ENCODE data around the gene PPP2R1B. TPM values are rescaled to one million over a fixed set of nuclear protein-coding genes. Genes with fewer than 3 reads are reported as not detected.

PPP2R1B gene
- total and polyA plus RNA-seq, 2 of the 8 experiments (the other 6 are each of a cell fraction or from before 2014, with no cell fraction given) = 25.8 to 87.0 TPM

DNA sequence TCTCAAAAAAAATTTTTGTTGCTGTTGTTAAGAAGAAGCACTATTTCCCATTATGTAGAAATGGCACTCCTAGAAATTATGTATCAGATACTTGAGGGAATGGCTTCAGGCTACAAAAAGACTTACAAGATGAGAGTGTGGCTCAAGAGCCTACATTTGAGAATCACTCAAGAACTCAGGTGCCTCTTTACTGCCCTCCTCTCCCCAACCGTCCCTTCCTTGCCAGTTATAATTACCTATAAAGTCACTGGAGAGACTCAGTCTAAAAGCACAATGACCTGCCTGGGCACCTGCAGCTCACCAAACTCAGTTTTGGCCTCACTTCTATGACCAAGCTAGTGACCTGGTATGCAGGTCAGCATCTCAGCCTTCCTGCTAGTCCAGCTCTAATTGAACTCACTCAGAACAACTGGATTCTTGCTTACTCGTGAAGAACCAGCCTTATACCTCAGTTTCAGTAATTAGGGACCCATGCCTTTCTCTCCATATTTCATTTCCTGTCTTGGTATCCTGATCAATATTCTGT, 41.9 kb upstream of the PPP2R1B start:
- no peak overlapping the region for H2BK5ac ChIP-seq (ENCODE audit: low read depth, low read length)
- H3K27me3 ChIP-seq (replicated peaks in 1 of 4; ENCODE audit: control insufficient read depth in 3 of 4, extremely low read depth in 1 of 4, insufficient read depth in 3 of 4, low read length in 3 of 4) = no peaks in the 10 kb centered on the region
- no peaks in the 10 kb centered on the region; a peak in 2 of 8 replicates for H3K36me3 ChIP-seq (ENCODE audit: control insufficient read depth in 2 of 4, insufficient read depth in 4 of 4, low read length in 3 of 4)
- H2BK20ac ChIP-seq (ENCODE audit: low read length) = no peak overlapping the region
- no peak overlapping the region for H3K18ac ChIP-seq (ENCODE audit: extremely low read depth, low read length)
- FAIRE-seq (no peak), DNase-seq (ENCODE audit: low read depth in 1 of 2, low spot score in 2 of 2) (no peak)
- no peak overlapping the region for H3K4me3 ChIP-seq (ENCODE audit: extremely low read depth in 1 of 4, insufficient read depth in 2 of 4, low read depth in 3 of 4, low read length in 4 of 4)
- H2BK12ac ChIP-seq (ENCODE audit: low read depth, low read length) = no peak overlapping the region
- no peak overlapping the region for H2BK15ac ChIP-seq (ENCODE audit: low read length)
- no peaks in the 10 kb centered on the region for H4K20me1 ChIP-seq (replicated peaks in 1 of 2; ENCODE audit: control insufficient read depth in 1 of 2, insufficient read depth in 2 of 2, low read length in 2 of 2)
- ChIA-PET CTCF (ENCODE audit: partially characterized antibody) (interaction anchor here (1.0 to 1.5 kb wide), 2 partner anchors 24 to 31 kb away, joined by 3 to 8 read pairs; no protein-coding TSS in a partner anchor), POLR2A (ENCODE audit: partially characterized antibody) (no interaction called here)
- H3K9ac ChIP-seq (replicated peaks in 1 of 4; ENCODE audit: extremely low read depth in 1 of 4, low read depth in 3 of 4, low read length in 3 of 4) = no peak overlapping the region
- no peaks in the 10 kb centered on the region for H3K4me1 ChIP-seq (replicated peaks in 1 of 4; ENCODE audit: control insufficient read depth in 3 of 4, insufficient read depth in 4 of 4, low read length in 3 of 4)
- no peak overlapping the region for H2AK5ac ChIP-seq (ENCODE audit: low read depth, low read length)
- H3K9me3 ChIP-seq (ENCODE audit: insufficient read depth in 2 of 2, low read depth in 1 of 2, low read length in 1 of 2) = no peaks in the 10 kb centered on the region
- H3K56ac ChIP-seq (replicated peaks; ENCODE audit: insufficient read length, low read depth, low read length) = no peak overlapping the region
- H3K14ac ChIP-seq (ENCODE audit: insufficient read length) = no peak overlapping the region
- no peak overlapping the region for H4K91ac ChIP-seq (replicated peaks; ENCODE audit: insufficient read length, low read length)
- 93% methylated on average over 2 of the region's 2 CpGs; no CpG with 5 or more reads in 1 of the 2 experiments for WGBS, 2 experiments (ENCODE audit: extremely low coverage in 1 of 2, insufficient coverage in 1 of 2, insufficient read length in 1 of 2, insufficient replicate concordance in 2 of 2, low coverage in 1 of 2, low lambda C conversion rate in 2 of 2, missing lambda C conversion rate in 1 of 2)
- H4K5ac ChIP-seq (ENCODE audit: insufficient read length, low read depth, low read length) = no peak overlapping the region
- no peaks in the 10 kb centered on the region for H3K79me1 ChIP-seq (ENCODE audit: low read depth, low read length)
- no peak overlapping the region for H3K4ac ChIP-seq (replicated peaks; ENCODE audit: insufficient read length, low read depth, low read length)
- no peak overlapping the region for H3K23ac ChIP-seq (ENCODE audit: insufficient read length)
- no peak overlapping the region for H2AFZ ChIP-seq (ENCODE audit: low read length)
- H4K8ac ChIP-seq (ENCODE audit: extremely low read depth, insufficient read depth, low read length) = no peak overlapping the region
- no peak overlapping the region for H3K27ac ChIP-seq (ENCODE audit: low read depth, low read length)
- H3K23me2 ChIP-seq (ENCODE audit: low read depth, low read length) = no peaks in the 10 kb centered on the region
- no peak overlapping the region for H3K4me2 ChIP-seq (ENCODE audit: insufficient read depth in 1 of 2, low read depth in 2 of 2, low read length in 2 of 2)
- H3K79me2 ChIP-seq (ENCODE audit: control insufficient read depth in 1 of 2, insufficient read depth in 2 of 2, low read length in 2 of 2) = no peaks in the 10 kb centered on the region
- no peak overlapping the region for H2BK120ac ChIP-seq (replicated peaks; ENCODE audit: low read depth, low read length)
- TF ChIP-seq SP1 (IDR thresholded peaks at IDR 0.05; ENCODE audit: low read depth, low read length) (no peak), MAFK (IDR thresholded peaks at IDR 0.05; ENCODE audit: low read depth, low read length) (no peak), SP4 (IDR thresholded peaks at IDR 0.05; ENCODE audit: low read length) (no peak), CTBP2 (IDR thresholded peaks at IDR 0.05; ENCODE audit: borderline replicate concordance, insufficient read depth, insufficient read length, low read length) (no peak), FOSL1 (IDR thresholded peaks at IDR 0.05; ENCODE audit: insufficient read depth, low read depth, low read length) (no peak), ASH2L (IDR thresholded peaks at IDR 0.05; ENCODE audit: low read length) (no peak), RNF2 (IDR thresholded peaks at IDR 0.05; ENCODE audit: borderline replicate concordance, low read depth, low read length, missing control alignments, poor library complexity, severe bottlenecking) (no peak), CEBPB (IDR thresholded peaks at IDR 0.05; ENCODE audit: low read depth, low read length) (no peak), CHD1 (IDR thresholded peaks at IDR 0.05; ENCODE audit: low read depth, low read length) (no peak), BCL11A (IDR thresholded peaks at IDR 0.05; ENCODE audit: low read depth in 2 of 2, low read length in 2 of 2) (no peak), POU5F1 (IDR thresholded peaks at IDR 0.05; ENCODE audit: low read depth, low read length) (no peak), KDM4A (IDR thresholded peaks at IDR 0.05; ENCODE audit: low read depth, low read length, severe bottlenecking) (no peak), POLR2AphosphoS5 (IDR thresholded peaks at IDR 0.05; ENCODE audit: low read depth, low read length) (no peak), SRF (IDR thresholded peaks at IDR 0.05; ENCODE audit: low read depth, low read length) (no peak), SIRT6 (IDR thresholded peaks at IDR 0.05; ENCODE audit: low read length) (no peak)

All from H1 (cell line).